OCI-LY7 (cell line): ENCODE data around the gene VIPR2.

Source experiments
- EZH2phosphoT487 ChIP-seq: fragments of 200-600 bp; sonication (generic); IDR thresholded peaks from 2 replicates; pipeline ENCODE4 v1.6.1; 2018; ENCODE audit warnings: low read depth, borderline replicate concordance, mild to moderate bottlenecking, mixed run types, antibody characterized with exemption, low read length, moderate library complexity, mixed read lengths
- TF ChIP-seq, protein P1 (sequence below): fragments of 200-600 bp; sonication (generic); conservative IDR thresholded peaks from 2 replicates; pipeline ENCODE4 v1.5.1; 2014; ENCODE audit warnings: mild to moderate bottlenecking, antibody characterized with exemption, low read length, moderate library complexity, mixed read lengths

GRCh38 chr7:159105832-159106811 is 38.5 kb downstream of the VIPR2 start:
- TF ChIP-seq, protein P1, sequence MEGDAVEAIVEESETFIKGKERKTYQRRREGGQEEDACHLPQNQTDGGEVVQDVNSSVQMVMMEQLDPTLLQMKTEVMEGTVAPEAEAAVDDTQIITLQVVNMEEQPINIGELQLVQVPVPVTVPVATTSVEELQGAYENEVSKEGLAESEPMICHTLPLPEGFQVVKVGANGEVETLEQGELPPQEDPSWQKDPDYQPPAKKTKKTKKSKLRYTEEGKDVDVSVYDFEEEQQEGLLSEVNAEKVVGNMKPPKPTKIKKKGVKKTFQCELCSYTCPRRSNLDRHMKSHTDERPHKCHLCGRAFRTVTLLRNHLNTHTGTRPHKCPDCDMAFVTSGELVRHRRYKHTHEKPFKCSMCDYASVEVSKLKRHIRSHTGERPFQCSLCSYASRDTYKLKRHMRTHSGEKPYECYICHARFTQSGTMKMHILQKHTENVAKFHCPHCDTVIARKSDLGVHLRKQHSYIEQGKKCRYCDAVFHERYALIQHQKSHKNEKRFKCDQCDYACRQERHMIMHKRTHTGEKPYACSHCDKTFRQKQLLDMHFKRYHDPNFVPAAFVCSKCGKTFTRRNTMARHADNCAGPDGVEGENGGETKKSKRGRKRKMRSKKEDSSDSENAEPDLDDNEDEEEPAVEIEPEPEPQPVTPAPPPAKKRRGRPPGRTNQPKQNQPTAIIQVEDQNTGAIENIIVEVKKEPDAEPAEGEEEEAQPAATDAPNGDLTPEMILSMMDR: no peak
- no peak for TF ChIP-seq EZH2phosphoT487
